Trophoblast cell (in vitro differentiated cells and primary cell): ENCODE measurements around the gene KCNK6.
A peak's percentile ranks its signal among the peaks of the same experiment; 100 is the strongest.

Experiments used
- DNase-seq, 2 donors: peaks; one replicate each; pipeline ENCODE4 v3.0.0-alpha.2; 2016
- H2AFZ ChIP-seq: 2 replicates; pipeline ENCODE4 v1.6.1; 2013; ENCODE audit warnings: low read length, moderate library complexity, mild to moderate bottlenecking; ENCODE audit not compliant: insufficient read depth, poor library complexity
- H2AK5ac ChIP-seq: 2 replicates; pipeline ENCODE4 v1.6.1; 2013; ENCODE audit warnings: mild to moderate bottlenecking, low read length
- H2BK120ac ChIP-seq: 2 replicates; pipeline ENCODE4 v1.6.1; 2013; ENCODE audit warnings: low read length, mild to moderate bottlenecking, moderate library complexity; ENCODE audit not compliant: insufficient read depth, poor library complexity
- H2BK12ac ChIP-seq: 2 replicates; pipeline ENCODE4 v1.6.1; 2013; ENCODE audit warnings: mild to moderate bottlenecking, low read length, moderate library complexity
- H2BK5ac ChIP-seq: 2 replicates; pipeline ENCODE4 v1.6.1; 2013; ENCODE audit warnings: low read length, low read depth, moderate library complexity, mild to moderate bottlenecking; ENCODE audit not compliant: poor library complexity
- H3K14ac ChIP-seq: 2 replicates; pipeline ENCODE4 v1.6.1; 2013; ENCODE audit warnings: mild to moderate bottlenecking, low read length
- H3K18ac ChIP-seq: 2 replicates; pipeline ENCODE4 v1.6.1; 2013; ENCODE audit warnings: mild to moderate bottlenecking, low read length
- H3K23ac ChIP-seq: 2 replicates; pipeline ENCODE4 v1.6.1; 2013; ENCODE audit warnings: low read length
- H3K27ac ChIP-seq: 2 replicates; pipeline ENCODE4 v1.5.1; 2013; ENCODE audit warnings: low read depth, mild to moderate bottlenecking, inconsistent platforms, low read length, moderate library complexity
- H3K27me3 ChIP-seq: 2 replicates; pipeline ENCODE4 v1.6.1; 2013; ENCODE audit warnings: inconsistent platforms, mild to moderate bottlenecking, low read length, moderate library complexity; ENCODE audit not compliant: insufficient read depth
- H3K36me3 ChIP-seq, 2 experiments: 1 replicate in 1 of 2; 2 replicates in 1 of 2; pipeline ENCODE4 v1.6.1; 2013; ENCODE audit warnings: low read length in 2 of 2, mild to moderate bottlenecking in 2 of 2, moderate library complexity in 1 of 2; ENCODE audit not compliant: insufficient read depth in 2 of 2, control insufficient read depth in 1 of 2
- H3K4ac ChIP-seq: 2 replicates; pipeline ENCODE4 v1.6.1; 2013; ENCODE audit warnings: low read depth, mild to moderate bottlenecking, low read length, moderate library complexity
- H3K4me1 ChIP-seq, 2 experiments: 1 replicate in 1 of 2; 2 replicates in 1 of 2; pipeline ENCODE4 v1.6.1; 2013; ENCODE audit warnings: low read length in 2 of 2, mild to moderate bottlenecking in 2 of 2, moderate library complexity in 1 of 2; ENCODE audit not compliant: insufficient read depth in 2 of 2, control insufficient read depth in 1 of 2
- H3K4me2 ChIP-seq: 2 replicates; pipeline ENCODE4 v1.6.1; 2013; ENCODE audit warnings: inconsistent platforms, mild to moderate bottlenecking, low read length, moderate library complexity
- H3K4me3 ChIP-seq: 2 replicates; pipeline ENCODE4 v1.5.1; 2013; ENCODE audit warnings: mild to moderate bottlenecking, low read depth, low read length, inconsistent platforms
- H3K79me1 ChIP-seq: one replicate; pipeline ENCODE4 v1.6.1; 2013; ENCODE audit warnings: low read length
- H3K79me2 ChIP-seq: 2 replicates; pipeline ENCODE4 v1.6.1; 2013; ENCODE audit warnings: low read length, mild to moderate bottlenecking; ENCODE audit not compliant: control insufficient read depth, insufficient read depth, poor library complexity
- H3K9ac ChIP-seq: 2 replicates; pipeline ENCODE4 v1.6.1; 2013; ENCODE audit warnings: mild to moderate bottlenecking, low read length
- H3K9me3 ChIP-seq: 2 replicates; pipeline ENCODE4 v1.6.1; 2013; ENCODE audit warnings: low read depth, mild to moderate bottlenecking, control low read depth, inconsistent platforms, low read length; ENCODE audit not compliant: insufficient read depth
- H4K12ac ChIP-seq: 2 replicates; pipeline ENCODE4 v1.6.1; 2013; ENCODE audit warnings: low read depth, mild to moderate bottlenecking, low read length, moderate library complexity
- H4K8ac ChIP-seq: 2 replicates; pipeline ENCODE4 v1.6.1; 2013; ENCODE audit warnings: low read depth, mild to moderate bottlenecking, low read length, moderate library complexity
- H4K91ac ChIP-seq: one replicate; pipeline ENCODE4 v1.6.1; 2013; ENCODE audit warnings: low read depth, mild to moderate bottlenecking, low read length, moderate library complexity
- WGBS: extraction: QIAGEN DNeasy Blood & Tissue Kit; methylation state at CpG from one replicate; pipeline ENCODE4 v1.1.7; 2013; ENCODE audit warnings: missing lambda C conversion rate; ENCODE audit not compliant: insufficient read length, insufficient coverage; ENCODE audit errors: extremely low coverage; 5-methylcytosine and 5-hydroxymethylcytosine counted together

KCNK6 gene

DNA sequence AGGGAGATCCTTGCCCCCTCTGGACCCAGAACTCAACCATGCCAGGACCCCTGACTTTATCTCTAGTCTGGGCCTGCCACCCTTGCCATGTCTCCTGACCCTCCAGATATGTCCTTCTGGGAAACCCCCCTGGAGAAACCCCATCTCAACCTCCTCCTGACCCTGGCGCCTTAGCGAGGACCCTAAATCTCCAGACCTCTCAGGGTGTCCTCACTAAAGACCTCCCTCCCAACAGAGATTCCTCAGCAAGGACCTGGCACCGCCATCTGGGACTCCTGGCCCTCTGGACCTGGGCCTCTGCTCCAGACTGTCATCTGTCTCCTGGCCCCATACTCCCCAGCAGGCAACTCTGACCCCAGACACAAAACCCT lies 1.3 kb downstream of the KCNK6 start:
- Histone ChIP-seq H3K9ac (no peak overlapping the region), H3K79me1 (peaks cover 7% of the 10 kb centered on the region), H3K4ac (no peak overlapping the region), H3K14ac (no peak overlapping the region), H4K12ac (no peak overlapping the region), H3K79me2 (peaks cover 4% of the 10 kb centered on the region), H3K18ac (no peak overlapping the region), H2BK5ac (no peak overlapping the region), H3K4me2 (no peak overlapping the region), H2BK120ac (no peak overlapping the region), H2BK12ac (peak overlapping the region; percentile 31), H3K9me3 (no peaks in the 10 kb centered on the region), H2AFZ (no peak overlapping the region), H3K27ac (no peak overlapping the region), H3K27me3 (no peaks in the 10 kb centered on the region), H3K4me3 (no peak overlapping the region), H4K8ac (no peak overlapping the region), H3K36me3 (no peaks in the 10 kb centered on the region), H2AK5ac (no peak overlapping the region), H3K23ac (no peak overlapping the region), H3K4me1 (peaks cover 10 to 21% of the 10 kb centered on the region in 2 experiments), H4K91ac (peak overlapping the region; percentile 33)
- no peak for DNase-seq
- no CpG with 5 or more reads among the region's 3 CpGs for WGBS

DNA sequence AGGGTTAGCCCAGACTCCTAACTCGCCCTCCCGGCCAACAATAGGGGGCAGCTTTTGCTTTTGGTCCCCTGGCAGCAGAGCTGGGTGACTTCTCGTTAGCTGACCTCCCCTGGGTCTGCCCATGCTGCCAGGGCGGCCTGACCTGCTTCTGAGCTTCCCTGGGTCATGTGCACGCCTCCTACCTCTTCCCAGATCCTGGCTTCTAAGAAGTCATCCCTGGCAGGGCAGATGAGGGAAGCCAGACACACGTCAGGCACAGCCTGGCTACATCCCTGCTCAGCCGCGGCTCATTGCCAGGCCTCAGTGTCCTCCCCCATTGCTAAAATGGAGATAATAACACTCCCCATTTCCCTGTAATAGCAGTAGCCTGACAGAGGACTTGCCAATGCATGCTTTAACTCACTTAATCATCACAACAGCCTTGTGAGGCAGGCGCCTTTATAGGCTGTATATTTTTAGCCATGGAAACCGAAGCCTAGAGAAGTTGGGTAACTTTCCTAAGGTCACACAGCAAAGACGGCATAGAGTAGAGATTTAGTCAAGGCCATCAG lies 2.1 kb downstream of the KCNK6 start:
- Histone ChIP-seq H3K27ac (no peak overlapping the region), H4K12ac (no peak overlapping the region), H3K36me3 (peaks cover under 1 to 3% of the 10 kb centered on the region in 2 experiments), H3K79me2 (peaks cover 4% of the 10 kb centered on the region), H3K23ac (no peak overlapping the region), H3K79me1 (peaks cover 5% of the 10 kb centered on the region), H3K4me3 (no peak overlapping the region), H2BK5ac (no peak overlapping the region), H3K4ac (no peak overlapping the region), H3K18ac (no peak overlapping the region), H3K9ac (no peak overlapping the region), H3K4me1 (peaks cover 10 to 21% of the 10 kb centered on the region in 2 experiments), H2AFZ (no peak overlapping the region), H2BK12ac (no peak overlapping the region), H3K14ac (no peak overlapping the region), H3K9me3 (no peaks in the 10 kb centered on the region), H2AK5ac (no peak overlapping the region), H3K4me2 (no peak overlapping the region), H4K91ac (no peak overlapping the region), H2BK120ac (no peak overlapping the region), H4K8ac (no peak overlapping the region), H3K27me3 (no peaks in the 10 kb centered on the region)
- DNase-seq = peak in 1 of 2 donors; percentile 20
- no CpG with 5 or more reads among the region's 11 CpGs for WGBS

DNA sequence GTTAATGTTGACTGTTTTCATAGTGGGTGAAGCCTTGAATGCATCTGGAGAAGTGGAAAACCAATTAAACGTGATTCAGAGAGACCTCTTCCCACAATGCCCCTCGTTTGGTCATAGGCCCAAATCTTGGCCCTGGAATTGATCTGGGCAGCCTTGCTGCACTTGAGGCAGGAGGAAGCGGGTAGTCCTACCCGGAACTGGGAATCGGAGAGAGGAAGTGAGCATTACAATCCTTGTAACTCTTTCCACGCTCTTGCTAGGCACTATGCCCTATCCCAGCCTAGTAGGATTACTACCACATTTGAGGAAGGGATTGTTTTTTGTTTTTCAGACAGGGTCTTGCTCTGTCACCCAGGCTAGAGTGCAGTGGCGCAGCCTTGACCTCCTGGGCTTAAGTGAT lies 3.6 kb downstream of the KCNK6 start:
- DNase-seq = no peak
- Histone ChIP-seq H3K4ac (no peak overlapping the region), H2BK5ac (no peak overlapping the region), H3K23ac (no peak overlapping the region), H3K4me3 (no peak overlapping the region), H4K12ac (no peak overlapping the region), H3K9me3 (no peaks in the 10 kb centered on the region), H3K18ac (no peak overlapping the region), H3K27ac (no peak overlapping the region), H3K4me1 (peaks cover 10 to 21% of the 10 kb centered on the region in 2 experiments), H2BK12ac (no peak overlapping the region), H2AFZ (no peak overlapping the region), H2BK120ac (no peak overlapping the region), H3K9ac (no peak overlapping the region), H3K14ac (no peak overlapping the region), H4K8ac (no peak overlapping the region), H3K4me2 (no peak overlapping the region), H3K79me1 (peaks cover 5% of the 10 kb centered on the region), H3K27me3 (no peaks in the 10 kb centered on the region), H2AK5ac (no peak overlapping the region), H4K91ac (no peak overlapping the region), H3K79me2 (peaks cover 4% of the 10 kb centered on the region), H3K36me3 (peaks cover 10 to 12% of the 10 kb centered on the region in 2 experiments)
- no CpG with 5 or more reads among the region's 7 CpGs for WGBS

DNA sequence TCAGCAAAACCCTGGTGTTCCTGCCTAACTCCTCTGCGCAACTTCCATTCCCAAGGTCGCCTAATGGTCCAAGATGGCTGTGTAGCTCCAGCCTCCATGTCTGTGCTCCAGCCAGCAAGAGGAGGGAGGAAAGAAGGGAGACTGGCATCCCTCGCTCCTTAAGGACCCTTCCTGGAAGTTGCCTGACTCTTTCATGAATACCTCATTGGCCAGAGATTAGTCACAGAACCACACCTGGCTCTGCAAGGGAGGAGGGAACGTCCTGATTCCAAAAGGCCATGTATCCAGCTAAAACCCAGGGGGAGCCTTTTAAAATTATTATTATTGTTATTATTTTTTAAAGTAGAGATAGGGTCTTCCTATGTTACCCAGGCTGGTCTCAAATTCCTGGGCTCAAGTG lies 4.8 kb downstream of the KCNK6 start:
- Histone ChIP-seq H2BK12ac (no peak overlapping the region), H2AFZ (no peak overlapping the region), H3K9ac (no peak overlapping the region), H3K9me3 (no peaks in the 10 kb centered on the region), H3K4me1 (peaks cover 7 to 18% of the 10 kb centered on the region in 2 experiments), H2BK120ac (no peak overlapping the region), H4K91ac (no peak overlapping the region), H2AK5ac (no peak overlapping the region), H3K23ac (no peak overlapping the region), H3K36me3 (peaks cover 10 to 12% of the 10 kb centered on the region in 2 experiments), H2BK5ac (no peak overlapping the region), H3K18ac (no peak overlapping the region), H3K14ac (no peak overlapping the region), H3K4me2 (no peak overlapping the region), H3K27me3 (no peaks in the 10 kb centered on the region), H3K4ac (no peak overlapping the region), H3K79me1 (peaks cover 5% of the 10 kb centered on the region), H3K27ac (no peak overlapping the region), H3K79me2 (peaks cover 4% of the 10 kb centered on the region), H3K4me3 (no peak overlapping the region), H4K12ac (no peak overlapping the region), H4K8ac (no peak overlapping the region)
- peak in 1 of 2 donors; percentile 37 for DNase-seq
- WGBS = no CpG with 5 or more reads among the region's 4 CpGs
